PFSK-1 (cell line): ENCODE results near the gene INHBB.

Experiments
- REST ChIP-seq, 2 experiments: IDR thresholded peaks; 2 replicates each; pipeline versions ENCODE4 v1.6.1 to v1.8.0; 2011 to 2012; ENCODE audit warnings: low read depth in 2 of 2, low read length in 2 of 2, control low read depth in 1 of 2, inconsistent platforms in 1 of 2, mild to moderate bottlenecking in 1 of 2, moderate library complexity in 1 of 2; ENCODE audit not compliant: insufficient read depth in 1 of 2
- TAF1 ChIP-seq: IDR thresholded peaks from 2 replicates; pipeline ENCODE4 v1.6.1; 2012; ENCODE audit warnings: low read length, control low read depth, borderline replicate concordance; ENCODE audit not compliant: insufficient read depth

GRCh38 chr2:120320318-120320851 is 25.6 kb upstream of the INHBB start:
- TF ChIP-seq TAF1 (no peak), REST (IDR thresholded peaks at IDR 0.05; ENCODE audit: insufficient read depth in 1 of 2, low read depth in 2 of 2, low read length in 2 of 2) (no peak)
